HG03139 (cell line): ENCODE data around the gene ABCA4.
"Not testable (repeated sequence)": the region's sequence is repeated elsewhere in the genome, so short reads cannot be mapped to it uniquely, and the experiment has no call there.

Source experiments
- ATAC-seq: cut with Tn5 transposase; IDR thresholded peaks from one replicate; pipeline ENCODE4 v1.9.1; 2021; ENCODE audit not compliant: unreplicated experiment

Gene ABCA4

DNA sequence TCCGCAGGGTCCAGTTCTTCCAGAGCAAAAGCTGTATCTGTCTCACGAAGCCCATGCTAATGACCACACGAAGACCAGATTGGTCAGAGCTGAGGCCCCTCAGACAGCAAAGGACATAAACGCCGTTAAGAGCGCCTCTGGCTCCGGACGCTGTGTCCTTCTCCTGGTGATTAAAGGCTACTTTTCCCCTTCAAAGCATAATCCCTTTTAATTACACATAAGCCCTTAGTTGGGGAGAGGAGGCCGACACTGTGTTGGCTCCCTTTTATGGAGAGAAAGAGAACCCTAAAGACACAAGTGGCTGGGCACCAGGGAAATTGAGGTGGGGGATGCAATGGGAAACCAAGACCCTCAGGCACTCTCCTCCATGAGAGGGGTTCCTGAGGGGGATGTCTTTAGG lies at the start of gene ABCA4:
ABCA4 (minus strand) TSS at position 158 of the 400 bp plus-strand sequence; CDS start at position 55, 103 bp downstream.
- ATAC-seq: no peak

- ATAC-seq: no peak
Observed at GRCh38 chr1:94169126-94169525, 48.2 kb upstream of the ABCA4 start.

- ATAC-seq: no peak
Observed at GRCh38 chr1:94165843-94166242, 44.9 kb upstream of the ABCA4 start.

- not testable (repeated sequence) for ATAC-seq
Observed at GRCh38 chr1:94164885-94165284, 43.9 kb upstream of the ABCA4 start.

GRCh38 chr1:94164121-94164520 lies 43.2 kb upstream of the ABCA4 start:
- not testable (repeated sequence) for ATAC-seq

GRCh38 chr1:94163249-94163648 lies 42.3 kb upstream of the ABCA4 start:
- ATAC-seq: not testable (repeated sequence)

GRCh38 chr1:94160811-94161210 lies 39.9 kb upstream of the ABCA4 start:
- no peak for ATAC-seq

DNA sequence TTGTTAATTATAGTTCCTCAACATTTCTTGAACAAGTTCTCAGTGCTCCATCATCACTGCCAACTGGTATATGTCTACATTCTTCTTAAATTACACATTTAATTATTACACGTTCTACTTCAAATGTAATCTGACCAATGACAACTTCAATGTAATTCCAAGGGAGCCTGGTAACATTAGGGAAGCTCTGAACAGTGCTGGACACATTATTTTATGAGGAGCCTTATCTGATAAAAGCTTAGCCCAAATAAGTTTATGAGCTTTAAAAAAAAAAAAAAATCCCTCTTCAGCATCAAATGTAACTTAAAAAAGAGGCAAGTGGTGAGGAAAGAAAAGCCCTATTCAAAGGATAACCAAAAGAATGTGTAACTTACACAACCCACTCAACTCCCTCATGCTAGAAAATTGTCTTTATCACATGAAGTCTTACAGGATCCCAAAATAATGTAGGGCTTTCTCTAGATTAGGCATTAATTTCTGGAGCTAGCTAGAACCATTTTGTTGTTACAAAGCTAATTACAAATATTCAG lies 35.2 kb upstream of the ABCA4 start:
- no peak for ATAC-seq

DNA sequence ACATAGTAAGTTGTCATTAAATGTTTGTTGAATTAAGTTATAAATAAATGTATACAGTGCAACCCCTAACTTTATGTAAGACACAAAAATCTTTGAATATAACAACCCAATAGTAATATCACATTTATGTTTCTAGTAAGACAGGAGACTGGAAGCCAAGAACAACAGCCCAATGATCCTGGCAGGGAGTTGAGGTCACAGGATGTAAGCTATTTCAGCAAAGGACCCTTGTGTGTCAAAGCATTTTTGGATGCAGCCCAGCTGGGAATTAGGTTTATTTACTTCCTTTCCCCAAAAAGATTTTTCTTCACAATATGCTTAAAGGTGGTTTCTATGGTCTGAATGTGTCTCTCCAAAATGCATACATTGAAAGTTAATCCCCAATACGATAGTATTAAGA lies 34.0 kb upstream of the ABCA4 start:
- no peak for ATAC-seq

DNA sequence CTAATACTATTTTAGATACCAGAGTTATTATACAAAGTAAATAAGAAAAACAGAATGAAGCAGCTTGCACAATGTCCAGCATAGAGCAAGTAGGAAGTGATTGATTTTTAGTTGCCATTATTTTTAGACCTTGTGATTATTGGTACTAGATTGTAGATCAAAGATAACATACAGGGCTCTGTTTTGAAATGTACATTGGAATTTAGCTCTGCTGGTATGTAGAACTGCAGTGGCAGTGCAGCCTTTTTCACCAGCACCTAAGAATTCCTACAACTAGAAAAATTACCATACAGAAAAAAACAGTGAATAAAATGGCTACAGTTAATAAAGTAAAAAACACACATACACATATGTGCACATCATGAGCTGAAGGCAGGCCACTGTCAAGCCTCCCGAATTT lies 32.2 kb upstream of the ABCA4 start:
- no peak for ATAC-seq

DNA sequence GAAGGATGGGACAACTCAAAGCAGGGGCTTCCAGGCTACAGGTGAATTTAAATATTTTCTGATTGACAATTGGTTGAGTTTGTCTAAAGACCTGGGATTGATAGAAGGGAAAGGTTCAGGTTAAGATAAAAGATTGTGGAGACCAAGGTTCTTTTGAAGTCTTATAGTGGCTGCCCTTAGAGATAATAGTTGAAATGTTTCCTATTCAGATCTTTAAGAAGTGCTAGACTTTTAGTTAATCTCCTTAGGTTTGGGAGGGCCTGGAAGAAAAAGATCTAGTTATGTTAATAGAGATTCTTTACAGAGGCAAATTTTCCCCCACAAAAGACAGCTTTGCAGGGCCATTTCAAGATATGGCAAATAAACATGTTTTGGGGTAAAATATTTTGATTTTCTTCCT lies 28.2 kb upstream of the ABCA4 start:
- ATAC-seq: not testable (repeated sequence)

DNA sequence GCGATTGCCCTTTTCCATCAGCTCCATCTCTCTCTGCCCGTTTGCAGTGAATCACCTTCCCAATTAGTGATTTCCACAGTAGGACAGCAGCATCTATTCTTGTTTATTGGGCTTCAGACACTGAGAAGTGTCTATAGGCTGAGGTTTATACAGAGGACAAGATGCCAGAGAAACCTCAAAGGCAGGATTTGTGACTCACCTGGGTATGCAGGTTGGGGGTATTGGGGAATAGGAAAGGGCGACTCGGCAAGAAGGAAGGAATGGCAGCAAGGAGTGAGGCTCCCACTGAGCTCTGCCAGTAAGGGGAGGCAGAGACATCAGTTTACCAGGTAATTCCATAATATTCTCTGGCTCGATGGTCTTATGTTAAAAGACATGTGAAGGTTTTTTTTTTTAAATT lies 25.3 kb upstream of the ABCA4 start:
- no peak for ATAC-seq

DNA sequence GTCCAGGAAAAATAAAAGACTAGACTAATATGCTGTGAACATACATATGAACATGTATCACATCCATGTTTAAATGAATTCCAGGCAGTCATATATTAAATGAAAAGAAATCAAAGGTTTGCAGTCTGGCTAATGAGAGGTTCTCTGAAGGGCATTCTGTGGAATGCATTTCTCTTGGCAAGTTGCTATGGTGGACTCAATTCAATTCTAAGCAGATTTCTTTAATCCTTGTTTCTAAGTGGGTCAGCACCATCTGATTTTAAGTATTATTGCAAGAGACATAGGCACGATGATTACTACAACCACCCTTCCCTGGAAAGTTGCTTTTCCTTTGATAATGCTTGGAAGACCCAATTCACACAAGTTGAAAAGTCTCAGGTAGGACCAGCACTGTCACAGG lies 23.9 kb upstream of the ABCA4 start:
- ATAC-seq: no peak

DNA sequence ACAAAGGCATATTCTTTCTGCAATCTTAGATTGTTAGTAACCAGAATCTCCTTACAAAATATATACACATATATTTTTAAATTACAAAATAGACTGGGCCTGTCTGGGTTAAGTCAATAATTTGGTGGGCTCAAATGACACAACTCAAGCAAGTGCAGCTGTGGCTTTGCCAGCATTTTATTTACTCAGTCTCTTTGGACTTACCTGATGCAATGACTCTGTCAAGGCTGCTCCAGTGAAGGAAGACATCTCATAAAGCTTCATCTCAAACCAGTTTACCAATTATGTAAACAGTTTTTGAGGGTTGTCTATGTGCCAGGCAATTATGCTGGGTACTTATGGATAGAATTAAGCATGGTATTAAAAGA lies 22.8 kb upstream of the ABCA4 start:
- no peak for ATAC-seq

DNA sequence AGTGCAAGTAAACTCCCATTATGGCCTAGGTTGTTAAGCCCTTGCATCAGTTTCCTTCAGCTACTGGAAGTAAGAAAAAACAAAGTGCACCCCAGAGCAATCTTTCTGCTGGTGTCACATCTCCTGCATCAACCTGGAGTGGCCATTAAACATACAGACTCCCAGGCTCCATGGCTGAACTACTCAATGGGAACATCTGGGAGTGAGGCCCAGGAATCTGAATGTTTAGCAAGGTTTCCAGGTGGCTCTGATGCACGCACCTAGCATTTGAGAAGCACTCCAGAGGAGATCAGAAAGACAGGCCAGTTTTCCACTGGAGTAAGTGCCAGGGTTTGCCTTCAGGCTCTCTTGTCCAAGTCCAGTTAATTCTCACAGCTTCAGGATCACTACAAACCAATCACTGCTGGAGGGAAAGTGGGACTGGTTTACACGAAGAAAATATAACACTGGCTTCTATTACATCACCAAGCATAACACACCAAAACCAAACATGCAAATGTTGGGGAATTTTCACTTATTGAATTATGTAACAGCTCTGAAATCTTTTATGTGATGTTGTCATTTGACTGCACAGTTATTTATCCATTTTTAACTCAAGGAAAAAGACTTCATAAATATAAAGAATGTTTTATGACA lies 22.3 kb upstream of the ABCA4 start:
- ATAC-seq: no peak

GRCh38 chr1:94142583-94142982 lies 21.6 kb upstream of the ABCA4 start:
- no peak for ATAC-seq

DNA sequence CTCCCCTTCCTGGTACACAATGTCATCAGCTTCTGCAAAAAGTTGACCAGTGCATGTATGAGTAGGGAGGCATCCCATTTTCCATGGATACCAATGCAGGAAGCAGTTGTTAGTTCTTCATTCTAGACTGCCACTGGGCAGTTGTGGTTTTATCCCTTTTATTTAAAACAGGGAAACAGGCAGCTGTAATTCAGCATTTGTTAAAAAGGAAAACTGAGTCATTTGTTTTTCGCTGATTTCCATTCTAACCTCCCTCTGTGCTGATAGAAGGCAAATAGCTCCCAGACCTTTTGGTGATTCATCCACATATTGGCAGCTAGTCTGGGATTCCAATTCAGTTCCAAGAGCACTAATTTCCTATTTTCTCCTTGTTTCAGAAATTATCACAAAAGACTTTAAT lies 21.1 kb upstream of the ABCA4 start:
- ATAC-seq: no peak

DNA sequence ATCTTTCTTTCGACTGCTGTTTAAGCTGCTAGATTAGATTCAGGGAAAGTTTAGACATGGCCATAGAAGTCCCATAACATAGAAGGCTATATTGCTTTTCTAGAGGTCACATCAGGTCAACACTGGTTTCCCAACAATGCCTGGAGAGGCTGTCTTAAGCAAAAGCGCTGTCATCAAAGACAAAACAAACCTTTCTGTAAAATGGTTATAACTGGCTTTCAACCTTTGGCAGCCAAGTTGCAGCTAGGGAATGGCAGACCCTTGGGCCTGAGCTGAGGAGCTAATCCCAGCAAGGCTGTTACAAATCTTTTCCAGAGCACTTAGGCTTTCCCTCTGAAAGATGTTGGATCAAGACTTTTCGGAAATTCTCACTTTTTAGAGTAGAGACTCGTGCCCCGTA lies 11.2 kb upstream of the ABCA4 start:
- no peak for ATAC-seq

DNA sequence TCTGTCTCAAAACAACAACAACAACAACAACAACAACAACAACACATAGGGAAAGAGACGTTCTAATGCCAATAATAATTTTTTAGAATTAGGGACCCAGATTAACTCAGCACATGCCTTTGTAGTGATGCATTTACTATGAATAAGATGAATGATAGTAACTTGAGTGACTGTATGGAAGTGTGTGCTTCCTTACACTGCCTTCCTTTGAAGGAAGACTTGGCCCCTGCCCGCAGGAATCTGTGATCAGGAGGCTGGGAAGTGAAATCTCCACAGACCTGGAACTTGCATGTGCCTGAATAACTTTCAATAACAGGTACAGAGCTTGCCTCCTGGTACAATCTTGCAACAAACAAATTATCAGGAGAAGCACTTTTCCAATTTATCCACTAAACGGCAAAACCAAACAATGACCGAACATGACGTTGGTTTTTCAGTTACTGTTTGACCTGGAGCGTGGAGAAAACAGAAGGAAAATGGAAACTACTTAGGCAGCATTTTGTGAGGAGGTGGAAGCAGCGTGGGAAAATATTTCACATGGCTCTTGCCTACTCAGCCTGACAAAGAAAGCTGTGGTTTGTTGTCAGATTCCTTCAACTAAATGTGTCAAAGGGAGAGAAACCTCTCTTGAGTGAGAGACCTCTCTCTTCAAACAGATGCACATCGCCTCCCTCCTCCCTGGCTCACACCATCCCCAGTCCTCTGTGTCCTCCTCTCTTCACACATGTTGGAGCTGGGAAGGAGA lies 10.1 kb upstream of the ABCA4 start:
- ATAC-seq: no peak

DNA sequence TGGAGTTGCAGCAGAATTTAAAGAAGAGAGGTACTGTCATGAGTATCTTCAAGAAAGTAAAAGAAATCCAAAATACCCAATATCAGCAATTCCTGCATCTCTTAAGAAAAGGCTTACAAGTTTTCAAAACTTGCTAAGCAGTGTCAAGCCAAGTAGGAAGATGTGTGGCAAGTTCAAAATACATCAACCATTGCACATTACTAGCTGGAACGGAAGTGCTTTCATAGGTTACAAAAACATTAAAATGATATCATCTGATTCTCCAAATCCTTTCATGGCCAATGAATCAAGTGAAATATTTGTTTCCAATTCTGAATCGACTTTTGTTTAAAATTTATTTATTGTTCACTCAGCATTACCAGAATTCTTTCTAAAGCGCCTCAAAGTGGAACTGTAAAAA lies 5.7 kb upstream of the ABCA4 start:
- ATAC-seq: no peak

DNA sequence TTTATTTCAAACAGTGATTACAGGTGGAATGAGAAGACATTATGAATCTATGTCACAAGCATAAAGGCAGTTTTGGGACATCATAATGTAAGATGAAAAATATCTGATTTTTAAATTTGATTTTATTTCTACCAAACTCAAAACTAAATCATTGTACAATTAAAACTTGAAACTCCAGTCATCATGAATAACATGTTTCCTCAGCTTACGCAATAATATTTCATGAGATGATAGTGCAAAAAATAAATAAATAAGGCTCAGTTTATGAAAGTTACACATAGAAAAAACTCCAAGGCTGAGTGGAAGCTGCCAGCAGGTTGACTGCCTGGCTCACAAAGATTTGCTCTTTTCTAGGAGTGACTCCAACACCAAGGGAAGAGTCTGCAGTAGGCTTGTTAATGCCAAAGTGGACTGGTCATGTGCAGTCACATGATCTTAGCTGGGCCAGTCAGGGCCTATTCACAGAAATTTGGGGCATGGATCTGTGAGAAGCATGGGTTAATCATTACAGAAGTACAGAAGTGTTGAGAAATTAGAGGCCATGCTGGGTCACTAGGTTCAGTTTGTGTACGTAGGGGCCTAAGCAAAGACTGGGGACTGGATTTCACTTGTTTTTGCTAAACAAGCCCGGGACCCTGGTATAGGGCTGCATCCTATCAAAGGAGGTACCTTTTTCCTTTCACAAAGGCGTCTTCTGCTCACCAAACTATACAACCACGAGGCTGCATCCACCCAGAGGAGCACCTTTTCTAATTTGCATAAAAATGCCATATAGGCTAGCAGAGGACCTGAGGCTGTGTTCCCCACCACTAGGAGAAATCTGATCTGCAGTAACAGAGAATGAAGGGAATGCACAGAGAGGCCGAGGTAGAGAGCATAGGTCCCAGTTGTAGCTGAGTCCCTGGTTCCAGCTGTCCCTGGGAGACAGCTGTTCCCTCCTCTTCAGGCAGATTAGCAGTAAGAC lies 4.9 kb upstream of the ABCA4 start:
- no peak for ATAC-seq
